HepG2 (cell line): ENCODE data around the gene ACTR1A. TPM values are rescaled to one million over a fixed set of nuclear protein-coding genes. Genes with fewer than 3 reads are reported as not detected.

Source experiments
- CREBL2 ChIP-seq: sonication (generic); formaldehyde crosslinking; IDR thresholded peaks from 2 replicates; pipeline ENCODE4 v1.8.1; 2023; ENCODE audit warnings: missing genetic modification reagents, mild to moderate bottlenecking, borderline replicate concordance
- DPF2 ChIP-seq: sonication (generic); formaldehyde crosslinking; IDR thresholded peaks from 2 replicates; pipeline ENCODE4 v1.4.0; 2020; ENCODE audit warnings: mild to moderate bottlenecking, low read depth, missing genetic modification reagents, borderline replicate concordance
- HNF1A ChIP-seq, 2 experiments: sonication (generic) in 1 of 2; formaldehyde crosslinking in 1 of 2; IDR thresholded peaks; 2 replicates each; pipeline versions ENCODE4 v1.4.0 to v1.6.1; 2016 to 2020; ENCODE audit warnings: borderline replicate concordance in 1 of 2, low read depth in 1 of 2, mild to moderate bottlenecking in 1 of 2, missing genetic modification reagents in 1 of 2
- LRRFIP1 ChIP-seq: sonication (generic); formaldehyde crosslinking; conservative IDR thresholded peaks from 2 replicates; pipeline ENCODE4 v1.4.0; 2020; ENCODE audit warnings: missing genetic modification reagents
- MNT ChIP-seq: fragments of 450-650 bp; IDR thresholded peaks from 2 replicates; pipeline ENCODE4 v1.6.1; 2016
- NFIC ChIP-seq: IDR thresholded peaks from 2 replicates; pipeline ENCODE4 v1.6.1; 2012; ENCODE audit warnings: mild to moderate bottlenecking, low read length, inconsistent platforms
- ZBTB42 ChIP-seq: sonication (generic); formaldehyde crosslinking; IDR thresholded peaks from 2 replicates; pipeline ENCODE4 v1.5.0; 2020; ENCODE audit warnings: mild to moderate bottlenecking, missing genetic modification reagents
- ZNF256 ChIP-seq: sonication (generic); formaldehyde crosslinking; conservative IDR thresholded peaks from 2 replicates; pipeline ENCODE4 v1.4.0; 2020; ENCODE audit warnings: missing genetic modification reagents
- ZNF317 ChIP-seq: sonication (generic); formaldehyde crosslinking; IDR thresholded peaks from 2 replicates; pipeline ENCODE4 v1.5.0; 2020; ENCODE audit warnings: mild to moderate bottlenecking, missing genetic modification reagents
- ZNF549 ChIP-seq: sonication (generic); formaldehyde crosslinking; IDR thresholded peaks from 2 replicates; pipeline ENCODE4 v1.5.0; 2020; ENCODE audit warnings: missing genetic modification reagents
- polyA plus RNA-seq, 8 experiments: library from polyadenylated mRNA; depleted of rRNA in 3 of 8; stranded (reverse) in 7 of 8; unstranded in 1 of 8; fragments of >200 nt; fragmentation: Illumina TruSeq in 4 of 8; extraction: Trizol in 4 of 8; gene quantifications; 2 replicates each; pipeline versions ENCODE4 v1.2.1 to v1.2.3, GENCODE V29; 2011 to 2016; ENCODE audit warnings: low read depth in 4 of 8, missing spikeins in 1 of 8, mixed read lengths in 1 of 8; ENCODE audit not compliant: insufficient read depth in 1 of 8
- total RNA-seq, 5 experiments: library from RNA; depleted of rRNA; stranded (reverse); fragments of >200 nt; fragmentation: Illumina TruSeq; extraction: Trizol; gene quantifications; 2 replicates each; pipeline ENCODE4 v1.2.3, GENCODE V29; 2016; ENCODE audit warnings: low read depth in 1 of 5
- TF ChIP-seq, protein P1 (sequence below): sonication (generic); formaldehyde crosslinking; IDR thresholded peaks from 2 replicates; pipeline ENCODE4 v1.5.1; 2020; ENCODE audit warnings: missing genetic modification reagents, mild to moderate bottlenecking, borderline replicate concordance
- TF ChIP-seq, protein P2 (sequence below): sonication (generic); formaldehyde crosslinking; IDR thresholded peaks from 2 replicates; pipeline ENCODE4 v1.5.1; 2020; ENCODE audit warnings: missing genetic modification reagents, mild to moderate bottlenecking, borderline replicate concordance

Gene ACTR1A
- total and polyA plus RNA-seq, 2 of the 13 experiments (the other 11 are each of a cell fraction or from before 2014, with no cell fraction given) = 59.6 to 62.8 TPM

- TF ChIP-seq LRRFIP1 (no peak), MNT (no peak), ZNF549 (CRISPR knock-in tag) (no peak), DPF2 (CRISPR knock-in tag) (no peak), HNF1A (IDR thresholded peaks at IDR 0.05; ENCODE audit: low read depth) (no peak), HNF1A (CRISPR knock-in tag; IDR thresholded peaks at IDR 0.05; ENCODE audit: borderline replicate concordance) (no peak), ZNF256 (CRISPR knock-in tag) (no peak), CREBL2 (CRISPR knock-in tag) (no peak), ZBTB42 (CRISPR knock-in tag) (no peak), NFIC (no peak), ZNF317 (CRISPR knock-in tag) (no peak)
- TF ChIP-seq, protein P1, sequence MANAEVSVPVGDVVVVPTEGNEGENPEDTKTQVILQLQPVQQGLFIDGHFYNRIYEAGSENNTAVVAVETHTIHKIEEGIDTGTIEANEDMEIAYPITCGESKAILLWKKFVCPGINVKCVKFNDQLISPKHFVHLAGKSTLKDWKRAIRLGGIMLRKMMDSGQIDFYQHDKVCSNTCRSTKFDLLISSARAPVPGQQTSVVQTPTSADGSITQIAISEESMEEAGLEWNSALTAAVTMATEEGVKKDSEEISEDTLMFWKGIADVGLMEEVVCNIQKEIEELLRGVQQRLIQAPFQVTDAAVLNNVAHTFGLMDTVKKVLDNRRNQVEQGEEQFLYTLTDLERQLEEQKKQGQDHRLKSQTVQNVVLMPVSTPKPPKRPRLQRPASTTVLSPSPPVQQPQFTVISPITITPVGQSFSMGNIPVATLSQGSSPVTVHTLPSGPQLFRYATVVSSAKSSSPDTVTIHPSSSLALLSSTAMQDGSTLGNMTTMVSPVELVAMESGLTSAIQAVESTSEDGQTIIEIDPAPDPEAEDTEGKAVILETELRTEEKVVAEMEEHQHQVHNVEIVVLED (CRISPR knock-in tag) = peak; percentile 92
- TF ChIP-seq, protein P2, sequence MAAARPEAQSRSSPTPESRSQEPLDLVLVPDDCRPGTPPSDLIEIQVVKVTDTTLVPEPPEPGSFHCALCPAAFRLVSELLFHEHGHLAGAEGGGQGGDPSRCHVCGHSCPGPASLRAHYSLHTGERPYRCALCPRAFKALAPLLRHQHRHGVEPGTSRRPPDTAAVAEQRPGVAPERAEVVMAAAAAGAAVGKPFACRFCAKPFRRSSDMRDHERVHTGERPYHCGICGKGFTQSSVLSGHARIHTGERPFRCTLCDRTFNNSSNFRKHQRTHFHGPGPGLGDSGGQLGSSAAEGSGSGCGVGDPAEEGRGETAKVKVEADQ (CRISPR knock-in tag) = 0 out of 2 replicates have a peak, but pooled peaks have one; percentile 43
Measured at GRCh38 chr10:102461187-102462054, 41.1 kb downstream of the ACTR1A start (continued).
